ENCODE results near the gene MYEF2. TPM values are rescaled to one million over a fixed set of nuclear protein-coding genes. Genes with fewer than 3 reads are reported as not detected.

Gene MYEF2
- total and polyA plus RNA-seq, 5 donors from 2014 or later: 1.5 to 19.0 (median 2.7) TPM

DNA sequence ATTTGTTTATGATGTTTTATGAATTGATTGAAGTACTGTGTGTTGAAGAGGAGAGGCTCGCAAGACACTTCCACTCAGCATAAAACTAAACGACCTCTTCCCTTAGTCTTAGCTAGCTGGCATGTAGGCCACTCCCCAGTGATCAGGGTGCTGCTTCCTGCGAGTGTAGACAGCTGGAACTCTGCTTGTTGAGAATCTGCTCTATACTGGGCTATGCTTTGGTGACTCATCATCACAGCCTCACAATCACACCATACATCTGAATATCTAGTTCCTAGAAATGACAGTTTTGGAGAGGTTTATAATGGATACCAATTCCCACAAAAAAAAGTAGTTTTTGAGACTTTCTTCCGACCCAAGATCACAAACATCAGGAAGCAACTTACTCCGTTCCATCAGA is 58.8 kb downstream of the MYEF2 start:
- Mint-ChIP-seq H3K27me3 (no peaks in the 10 kb centered on the region), H3K27ac (no peak overlapping the region), H3K36me3 (no peaks in the 10 kb centered on the region), H3K4me3 (no peak overlapping the region), H3K9me3 (peaks cover 0 to 4% (median 0%) of the 10 kb centered on the region in 7 donors), H3K4me1 (no peaks in the 10 kb centered on the region)
- no peaks in the 10 kb centered on the region for H3K4me1 ChIP-seq (ENCODE audit: control insufficient read depth, insufficient read depth, low read length, poor library complexity, severe bottlenecking)
- no peak for ATAC-seq (ENCODE audit: low read depth in 2 of 2)
- no peaks in the 10 kb centered on the region for H3K36me3 ChIP-seq (ENCODE audit: control insufficient read depth, insufficient read depth, low read length)
- no peak overlapping the region for H3K4me3 ChIP-seq (ENCODE audit: low read depth, low read length)
- peaks cover 2% of the 10 kb centered on the region for H3K27me3 ChIP-seq (ENCODE audit: control insufficient read depth, insufficient read depth, low read length)
- H3K27ac ChIP-seq (ENCODE audit: insufficient read depth, low read length, poor library complexity, severe bottlenecking): no peak overlapping the region
- no peak for DNase-seq
- H3K9me3 ChIP-seq (ENCODE audit: control insufficient read depth in 2 of 2, low read length in 2 of 2): no peaks in the 10 kb centered on the region

- Mint-ChIP-seq H3K27me3 (peaks cover 8% of the 10 kb centered on the region), H3K36me3 (no peaks in the 10 kb centered on the region), H3K4me1 (no peaks in the 10 kb centered on the region), H3K9me3 (peaks cover 0 to 5% (median 0%) of the 10 kb centered on the region in 7 donors), H3K4me3 (no peak overlapping the region), H3K27ac (no peak overlapping the region)
- Histone ChIP-seq H3K4me1 (ENCODE audit: control insufficient read depth, insufficient read depth, low read length, poor library complexity, severe bottlenecking) (no peaks in the 10 kb centered on the region), H3K27me3 (ENCODE audit: control insufficient read depth, insufficient read depth, low read length) (peaks cover 8% of the 10 kb centered on the region), H3K4me3 (ENCODE audit: low read depth, low read length) (no peak overlapping the region), H3K27ac (ENCODE audit: insufficient read depth, low read length, poor library complexity, severe bottlenecking) (no peak overlapping the region), H3K9me3 (ENCODE audit: control insufficient read depth in 2 of 2, low read length in 2 of 2) (no peaks in the 10 kb centered on the region), H3K36me3 (ENCODE audit: control insufficient read depth, insufficient read depth, low read length) (no peaks in the 10 kb centered on the region)
- DNase-seq: no peak
- no peak for ATAC-seq (ENCODE audit: low read depth in 2 of 2)
Measured at GRCh38 chr15:48112242-48112641, 65.9 kb downstream of the MYEF2 start.

GRCh38 chr15:48109856-48110531 is 68.1 kb downstream of the MYEF2 start:
- Mint-ChIP-seq H3K4me3 (no peak overlapping the region), H3K9me3 (peaks cover 0 to 5% (median 0%) of the 10 kb centered on the region in 7 donors), H3K4me1 (no peaks in the 10 kb centered on the region), H3K36me3 (no peaks in the 10 kb centered on the region), H3K27ac (no peak overlapping the region), H3K27me3 (peaks cover 8% of the 10 kb centered on the region)
- H3K9me3 ChIP-seq (ENCODE audit: control insufficient read depth in 2 of 2, low read length in 2 of 2): no peaks in the 10 kb centered on the region
- ATAC-seq (ENCODE audit: low read depth in 2 of 2): no peak
- H3K27me3 ChIP-seq (ENCODE audit: control insufficient read depth, insufficient read depth, low read length): peaks cover 11% of the 10 kb centered on the region
- H3K4me3 ChIP-seq (ENCODE audit: low read depth, low read length): no peak overlapping the region
- no peak for DNase-seq
- no peaks in the 10 kb centered on the region for H3K4me1 ChIP-seq (ENCODE audit: control insufficient read depth, insufficient read depth, low read length, poor library complexity, severe bottlenecking)
- no peaks in the 10 kb centered on the region for H3K36me3 ChIP-seq (ENCODE audit: control insufficient read depth, insufficient read depth, low read length)
- H3K27ac ChIP-seq (ENCODE audit: insufficient read depth, low read length, poor library complexity, severe bottlenecking): no peak overlapping the region

DNA sequence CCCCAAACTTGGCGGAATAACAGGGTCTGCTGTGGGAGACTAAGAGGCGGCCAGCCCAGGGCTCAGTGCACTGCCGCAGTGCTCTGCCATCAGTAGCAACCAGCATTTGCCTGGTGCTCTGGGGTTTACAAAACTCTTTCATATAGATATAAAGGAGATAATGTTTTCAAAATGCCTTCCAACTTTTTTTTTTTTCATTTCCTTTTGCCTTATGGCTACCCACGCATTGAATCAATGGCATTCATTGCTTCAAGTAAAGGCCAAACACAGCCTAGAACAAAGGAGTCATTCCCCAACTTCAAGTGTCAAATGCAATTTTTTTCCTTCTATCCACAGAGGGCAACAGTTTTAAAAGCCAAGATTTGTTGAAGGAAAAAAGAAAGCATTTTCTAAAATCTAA is 68.9 kb downstream of the MYEF2 start:
- Histone ChIP-seq H3K36me3 (ENCODE audit: control insufficient read depth, insufficient read depth, low read length) (no peaks in the 10 kb centered on the region), H3K4me1 (ENCODE audit: control insufficient read depth, insufficient read depth, low read length, poor library complexity, severe bottlenecking) (no peaks in the 10 kb centered on the region), H3K27me3 (ENCODE audit: control insufficient read depth, insufficient read depth, low read length) (peaks cover 8% of the 10 kb centered on the region), H3K4me3 (ENCODE audit: low read depth, low read length) (no peak overlapping the region), H3K27ac (ENCODE audit: insufficient read depth, low read length, poor library complexity, severe bottlenecking) (no peak overlapping the region), H3K9me3 (ENCODE audit: control insufficient read depth in 2 of 2, low read length in 2 of 2) (no peaks in the 10 kb centered on the region)
- DNase-seq: no peak
- no peaks in the 10 kb centered on the region for H3K36me3 Mint-ChIP-seq
- peaks cover 9% of the 10 kb centered on the region for H3K27me3 Mint-ChIP-seq
- H3K27ac Mint-ChIP-seq: no peak overlapping the region
- no peak overlapping the region for H3K4me3 Mint-ChIP-seq
- no peak for ATAC-seq (ENCODE audit: low read depth in 2 of 2)
- H3K9me3 Mint-ChIP-seq: peaks cover 0 to 1% (median 0%) of the 10 kb centered on the region in 7 donors
- H3K4me1 Mint-ChIP-seq: no peaks in the 10 kb centered on the region

DNA sequence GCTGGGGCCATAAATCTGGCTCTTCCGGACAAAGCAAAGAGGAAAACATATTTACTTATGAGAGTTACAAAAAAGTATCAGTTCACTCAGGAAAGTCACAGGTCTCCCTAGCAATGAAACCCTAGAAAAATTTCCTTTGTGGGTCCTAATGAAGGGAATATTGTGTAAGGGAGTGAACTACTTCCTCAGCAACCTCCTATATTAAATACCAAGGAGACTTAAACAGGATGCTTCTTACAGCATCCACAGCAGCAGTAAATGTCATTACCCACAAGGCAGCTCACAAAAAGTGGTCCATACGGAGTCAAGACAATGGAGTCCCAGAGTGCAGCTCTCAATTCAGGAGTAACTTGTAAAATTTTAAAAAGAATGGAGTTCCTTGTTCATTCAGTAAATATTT is 72.2 kb downstream of the MYEF2 start:
- Histone ChIP-seq H3K27me3 (ENCODE audit: control insufficient read depth, insufficient read depth, low read length) (peaks cover 5% of the 10 kb centered on the region), H3K9me3 (ENCODE audit: control insufficient read depth in 2 of 2, low read length in 2 of 2) (no peaks in the 10 kb centered on the region), H3K4me1 (ENCODE audit: control insufficient read depth, insufficient read depth, low read length, poor library complexity, severe bottlenecking) (no peaks in the 10 kb centered on the region), H3K27ac (ENCODE audit: insufficient read depth, low read length, poor library complexity, severe bottlenecking) (no peak overlapping the region), H3K4me3 (ENCODE audit: low read depth, low read length) (no peak overlapping the region), H3K36me3 (ENCODE audit: control insufficient read depth, insufficient read depth, low read length) (no peaks in the 10 kb centered on the region)
- no peak for DNase-seq
- no peak for ATAC-seq (ENCODE audit: low read depth in 2 of 2)
- no peaks in the 10 kb centered on the region for H3K36me3 Mint-ChIP-seq
- H3K27me3 Mint-ChIP-seq: peaks cover 4% of the 10 kb centered on the region
- peaks cover 0 to 1% (median 0%) of the 10 kb centered on the region in 7 donors for H3K9me3 Mint-ChIP-seq
- no peak overlapping the region for H3K27ac Mint-ChIP-seq
- no peak overlapping the region for H3K4me3 Mint-ChIP-seq
- no peaks in the 10 kb centered on the region for H3K4me1 Mint-ChIP-seq

DNA sequence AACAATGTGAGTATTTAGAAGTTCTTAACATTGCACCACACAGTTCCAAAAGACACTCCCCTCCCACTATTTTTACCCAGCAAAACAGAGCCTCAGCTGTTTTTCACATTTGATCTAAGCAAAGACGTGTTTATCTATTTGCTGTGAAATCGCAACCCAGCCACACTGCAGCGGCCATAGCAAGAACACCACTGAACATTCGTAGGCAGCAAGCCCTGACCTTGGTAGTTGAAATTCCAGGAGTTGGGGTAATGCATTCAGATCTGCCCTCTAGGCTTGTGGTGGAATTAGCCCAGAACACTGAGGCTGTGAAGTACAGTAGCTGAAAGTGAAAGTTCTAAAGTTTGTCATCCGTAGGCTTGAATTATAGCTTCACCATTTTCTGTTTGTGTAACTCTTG is 74.4 kb downstream of the MYEF2 start:
- Histone ChIP-seq H3K4me3 (ENCODE audit: low read depth, low read length) (no peak overlapping the region), H3K27me3 (ENCODE audit: control insufficient read depth, insufficient read depth, low read length) (peaks cover 5% of the 10 kb centered on the region), H3K36me3 (ENCODE audit: control insufficient read depth, insufficient read depth, low read length) (no peaks in the 10 kb centered on the region), H3K4me1 (ENCODE audit: control insufficient read depth, insufficient read depth, low read length, poor library complexity, severe bottlenecking) (no peaks in the 10 kb centered on the region), H3K27ac (ENCODE audit: insufficient read depth, low read length, poor library complexity, severe bottlenecking) (no peak overlapping the region), H3K9me3 (ENCODE audit: control insufficient read depth in 2 of 2, low read length in 2 of 2) (no peaks in the 10 kb centered on the region)
- Mint-ChIP-seq H3K27me3 (peaks cover 4% of the 10 kb centered on the region), H3K4me3 (no peak overlapping the region), H3K4me1 (no peaks in the 10 kb centered on the region), H3K36me3 (no peaks in the 10 kb centered on the region), H3K9me3 (peaks cover 0 to 1% (median 0%) of the 10 kb centered on the region in 7 donors), H3K27ac (no peak overlapping the region)
- ATAC-seq (ENCODE audit: low read depth in 2 of 2) (no peak), DNase-seq (no peak)

GRCh38 chr15:48102167-48102566 is 75.9 kb downstream of the MYEF2 start:
- Histone ChIP-seq H3K4me1 (ENCODE audit: control insufficient read depth, insufficient read depth, low read length, poor library complexity, severe bottlenecking) (no peaks in the 10 kb centered on the region), H3K4me3 (ENCODE audit: low read depth, low read length) (no peak overlapping the region), H3K27me3 (ENCODE audit: control insufficient read depth, insufficient read depth, low read length) (peaks cover 5% of the 10 kb centered on the region), H3K36me3 (ENCODE audit: control insufficient read depth, insufficient read depth, low read length) (no peaks in the 10 kb centered on the region), H3K9me3 (ENCODE audit: control insufficient read depth in 2 of 2, low read length in 2 of 2) (no peaks in the 10 kb centered on the region), H3K27ac (ENCODE audit: insufficient read depth, low read length, poor library complexity, severe bottlenecking) (no peak overlapping the region)
- no peaks in the 10 kb centered on the region for H3K36me3 Mint-ChIP-seq
- peaks cover 0 to 1% (median 0%) of the 10 kb centered on the region in 7 donors for H3K9me3 Mint-ChIP-seq
- no peak for ATAC-seq (ENCODE audit: low read depth in 2 of 2)
- H3K4me3 Mint-ChIP-seq: no peak overlapping the region
- DNase-seq: no peak
- no peaks in the 10 kb centered on the region for H3K4me1 Mint-ChIP-seq
- no peak overlapping the region for H3K27ac Mint-ChIP-seq
- peaks cover 4% of the 10 kb centered on the region for H3K27me3 Mint-ChIP-seq

- H3K27me3 Mint-ChIP-seq: peaks cover 4% of the 10 kb centered on the region
Measured at GRCh38 chr15:48101376-48101961, 76.6 kb downstream of the MYEF2 start.

More at GRCh38 chr15:48101376-48101961, 76.6 kb downstream of the MYEF2 start:
- H3K27ac Mint-ChIP-seq: no peak overlapping the region
- no peaks in the 10 kb centered on the region for H3K4me1 Mint-ChIP-seq
- no peak overlapping the region for H3K4me3 ChIP-seq (ENCODE audit: low read depth, low read length)
- H3K9me3 Mint-ChIP-seq: peaks cover 0 to 1% (median 0%) of the 10 kb centered on the region in 7 donors
- no peak overlapping the region for H3K4me3 Mint-ChIP-seq
- no peak for DNase-seq
- H3K36me3 Mint-ChIP-seq: no peaks in the 10 kb centered on the region
- peaks cover 5% of the 10 kb centered on the region for H3K27me3 ChIP-seq (ENCODE audit: control insufficient read depth, insufficient read depth, low read length)
- H3K4me1 ChIP-seq (ENCODE audit: control insufficient read depth, insufficient read depth, low read length, poor library complexity, severe bottlenecking): no peaks in the 10 kb centered on the region
- no peak overlapping the region for H3K27ac ChIP-seq (ENCODE audit: insufficient read depth, low read length, poor library complexity, severe bottlenecking)
- no peaks in the 10 kb centered on the region for H3K9me3 ChIP-seq (ENCODE audit: control insufficient read depth in 2 of 2, low read length in 2 of 2)
- H3K36me3 ChIP-seq (ENCODE audit: control insufficient read depth, insufficient read depth, low read length): no peaks in the 10 kb centered on the region
- no peak for ATAC-seq (ENCODE audit: low read depth in 2 of 2)
